Stimulated activated CD4-positive, alpha-beta T cell treated with anti-CD3 and anti-CD28 coated beads, Interleukin-12 subunit alpha, Interleukin-12 subunit beta, amount 100 ng/mL, for 4 hours (primary cell): ENCODE results near the gene GAREM1.
"Not testable (repeated sequence)": the region's sequence is repeated elsewhere in the genome, so short reads cannot be mapped to it uniquely, and the experiment has no call there.

Experiments used
- DNase-seq: peaks from one replicate; pipeline ENCODE4 v3.0.0-alpha.2; 2020

Gene GAREM1

DNA sequence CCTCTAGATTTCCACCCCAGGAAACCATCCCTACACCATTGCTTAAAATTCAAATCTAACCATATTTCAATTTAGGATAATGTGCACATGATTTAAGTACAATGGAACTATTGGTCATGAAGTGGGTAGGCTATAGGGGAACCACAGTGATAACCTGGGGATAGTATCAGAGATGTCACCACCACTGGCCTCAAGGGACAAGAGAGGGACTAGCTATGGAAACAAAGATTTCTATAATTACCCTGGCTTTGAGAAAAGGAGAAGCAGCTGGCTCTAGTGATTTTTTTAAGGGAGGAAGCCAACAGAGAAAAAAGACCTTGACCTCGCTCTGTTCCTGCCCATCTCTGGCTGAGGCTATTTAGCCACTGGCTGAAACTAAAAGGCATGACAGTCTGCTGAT, 148.9 kb downstream of the GAREM1 start:
- DNase-seq, result no peak

DNA sequence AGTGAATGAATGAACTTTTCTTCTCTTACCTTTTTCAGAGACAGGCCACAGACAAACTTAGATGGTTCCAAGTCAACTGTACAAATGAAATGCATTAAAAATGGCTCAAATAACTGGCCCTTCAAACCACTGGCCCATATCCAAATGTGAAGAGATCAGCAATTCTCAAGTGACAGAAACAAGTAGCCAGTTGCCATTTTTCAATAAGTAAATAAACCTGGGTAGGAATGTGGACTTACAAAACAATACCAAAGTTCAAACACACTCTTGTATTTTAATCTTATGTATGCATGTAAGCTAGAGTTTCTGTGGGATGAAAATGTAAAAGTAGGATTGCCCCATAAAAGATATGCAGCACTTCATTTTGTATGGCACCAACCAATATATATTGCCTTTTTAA, 151.6 kb downstream of the GAREM1 start:
- no peak for DNase-seq

DNA sequence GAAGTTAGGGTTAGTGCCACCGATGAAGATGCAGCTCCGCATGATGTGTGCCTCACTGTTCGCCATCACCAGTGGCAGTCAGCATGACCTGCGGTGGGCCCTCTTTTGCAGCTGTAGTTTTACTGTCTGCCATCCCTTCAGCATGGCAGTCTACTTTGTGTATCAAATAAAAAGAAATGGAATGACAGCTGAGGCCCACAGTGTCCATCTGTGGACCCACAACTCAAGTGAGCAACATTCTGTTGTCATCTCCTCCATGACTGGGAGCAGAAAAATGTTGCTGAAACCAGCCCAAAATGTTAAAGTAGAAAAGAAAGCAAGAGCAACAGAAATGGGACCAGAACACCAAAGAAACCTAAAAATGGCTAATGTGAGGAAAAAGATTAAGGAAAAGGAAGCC, 152.1 kb downstream of the GAREM1 start:
- no peak for DNase-seq

GRCh38 chr18:32317651-32318050, 153.0 kb downstream of the GAREM1 start:
- no peak for DNase-seq

- no peak for DNase-seq
Measured at GRCh38 chr18:32315881-32316280, 154.8 kb downstream of the GAREM1 start.

DNA sequence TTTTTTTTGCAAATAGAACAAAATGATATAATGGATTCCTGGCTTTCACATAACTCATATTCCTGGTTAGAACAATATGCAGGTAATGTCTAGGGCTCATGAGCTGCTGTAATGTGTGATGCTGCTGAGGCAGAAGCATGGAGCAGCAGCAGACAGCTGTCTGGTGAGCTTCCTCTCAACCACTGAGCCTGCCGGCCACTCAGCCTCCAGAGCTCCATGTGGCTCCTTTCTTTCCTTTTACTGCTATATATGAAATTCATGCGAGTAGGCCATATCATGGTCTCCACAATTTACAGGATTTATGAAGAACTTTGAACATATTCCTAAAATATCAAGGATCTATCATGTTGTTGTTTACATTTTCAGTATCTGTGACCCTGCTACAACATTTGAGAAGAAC, 159.9 kb downstream of the GAREM1 start:
- no peak for DNase-seq

DNA sequence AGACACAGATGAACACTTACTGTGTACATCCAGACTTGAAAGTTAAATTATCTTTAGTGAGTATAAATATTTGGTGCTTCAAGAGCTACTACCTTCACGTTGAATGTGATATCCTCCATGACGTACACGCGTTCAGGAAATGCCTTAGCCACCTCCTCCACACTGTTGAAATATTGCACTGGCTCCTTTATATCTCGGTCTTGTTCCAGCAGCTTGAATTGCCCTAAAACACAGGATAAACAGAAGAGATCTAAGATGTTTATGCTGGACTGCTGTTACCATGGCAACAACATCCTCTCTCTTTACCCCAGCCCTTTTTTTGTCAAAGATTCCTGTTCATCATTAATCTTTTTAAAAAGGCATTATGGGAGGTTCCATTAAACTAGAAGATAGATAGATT, 160.6 kb downstream of the GAREM1 start:
- no peak for DNase-seq

GRCh38 chr18:32308493-32309120, 162.1 kb downstream of the GAREM1 start:
- DNase-seq, result no peak

GRCh38 chr18:32303400-32303799, 167.3 kb downstream of the GAREM1 start:
- no peak for DNase-seq

DNA sequence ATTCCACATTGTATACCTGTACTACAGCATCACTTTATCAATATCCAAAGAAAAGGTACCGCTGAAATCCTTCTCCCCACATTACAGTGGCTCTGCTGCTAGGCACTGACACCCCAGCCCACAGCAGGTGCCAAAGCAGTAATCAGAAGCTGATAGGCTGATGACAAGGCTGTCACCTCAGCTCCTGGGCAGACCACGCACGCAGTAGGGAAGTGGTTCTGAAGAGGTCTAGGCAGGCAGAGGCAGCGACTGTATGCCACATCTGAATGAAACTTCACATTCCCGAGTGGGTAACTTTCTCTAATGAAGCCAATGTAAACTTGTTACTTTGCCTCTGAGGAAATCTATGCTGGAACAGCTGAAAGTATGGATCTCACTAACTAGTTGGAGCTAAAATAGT, 167.9 kb downstream of the GAREM1 start:
- DNase-seq, result no peak

DNA sequence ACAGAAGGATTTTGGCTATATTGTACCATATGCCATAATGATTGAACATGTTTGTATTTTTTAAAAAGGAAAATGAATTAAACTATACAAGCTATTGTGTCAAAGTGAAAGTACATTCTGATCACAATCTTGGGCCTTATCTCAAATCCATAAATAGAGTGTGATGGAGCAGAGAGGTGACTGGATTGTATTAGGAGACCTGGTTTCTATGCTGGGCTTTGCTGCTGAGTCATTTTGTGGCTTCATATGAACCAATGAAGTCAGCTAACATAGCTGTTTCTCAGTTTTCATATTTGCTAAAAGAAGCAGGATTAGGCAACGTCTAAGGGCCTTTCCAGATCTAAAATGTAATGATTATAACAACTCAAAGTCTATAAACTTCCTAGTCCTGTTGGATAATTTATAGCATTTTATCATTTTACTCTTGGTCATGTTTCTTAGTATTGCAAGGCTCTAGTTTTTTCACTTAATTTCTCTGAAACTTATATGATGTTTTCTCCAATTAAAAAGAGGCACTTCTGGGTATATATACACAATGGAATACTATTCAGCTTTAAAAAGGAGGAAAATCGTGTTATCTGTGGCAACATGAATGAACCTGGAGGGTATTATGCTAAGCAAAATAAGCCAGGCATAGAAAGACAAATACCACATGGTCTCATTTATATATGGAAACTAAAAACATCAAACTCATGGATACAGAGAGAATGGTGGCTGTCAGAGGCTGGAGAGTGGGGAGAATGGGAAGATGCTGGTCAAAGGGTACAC, 168.5 kb downstream of the GAREM1 start:
- no peak for DNase-seq

GRCh38 chr18:32301361-32301760, 169.3 kb downstream of the GAREM1 start:
- DNase-seq, result no peak

DNA sequence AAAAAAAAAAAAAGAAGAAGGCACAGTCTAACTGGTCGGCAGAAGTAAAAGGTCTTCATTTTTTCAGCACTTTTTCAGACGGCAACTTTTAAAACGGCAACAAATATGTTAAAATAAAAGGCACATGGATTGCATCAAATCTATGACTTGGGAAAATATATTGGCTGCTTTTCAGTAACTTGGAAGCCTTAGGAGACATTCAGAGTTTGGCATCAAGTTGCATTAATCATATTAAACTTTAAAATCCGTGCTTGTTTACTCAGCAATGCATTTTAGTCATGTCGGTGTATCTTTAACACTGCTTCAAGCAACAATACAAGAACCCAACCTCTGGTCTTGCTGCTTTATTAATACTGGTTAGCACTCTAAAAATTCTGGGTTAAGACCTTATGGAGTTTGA, 169.8 kb downstream of the GAREM1 start:
- no peak for DNase-seq

GRCh38 chr18:32299484-32299883, 171.2 kb downstream of the GAREM1 start:
- no peak for DNase-seq

DNA sequence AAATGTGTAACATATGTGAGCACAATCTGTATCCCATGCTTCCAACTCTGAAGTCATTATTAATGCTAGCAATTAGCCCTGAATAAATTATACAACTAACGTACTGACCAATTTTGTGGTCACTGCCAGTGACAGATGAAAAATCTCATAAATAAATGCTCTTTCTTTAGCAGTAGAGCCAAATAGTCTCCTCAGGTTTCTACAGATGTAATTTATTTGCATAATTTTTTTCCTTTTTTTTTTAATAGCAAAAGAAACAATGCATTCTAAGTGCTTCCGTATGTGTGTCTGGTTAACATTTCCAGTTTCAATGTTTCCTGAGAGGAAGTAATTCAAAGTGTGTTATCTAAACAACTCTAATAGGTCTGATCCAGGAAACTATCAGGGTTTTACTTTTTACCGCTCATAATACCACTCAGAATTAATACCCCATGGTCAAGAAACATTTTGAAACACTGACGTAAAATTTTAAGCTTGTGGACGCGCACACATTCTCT, 172.5 kb downstream of the GAREM1 start:
- no peak for DNase-seq

DNA sequence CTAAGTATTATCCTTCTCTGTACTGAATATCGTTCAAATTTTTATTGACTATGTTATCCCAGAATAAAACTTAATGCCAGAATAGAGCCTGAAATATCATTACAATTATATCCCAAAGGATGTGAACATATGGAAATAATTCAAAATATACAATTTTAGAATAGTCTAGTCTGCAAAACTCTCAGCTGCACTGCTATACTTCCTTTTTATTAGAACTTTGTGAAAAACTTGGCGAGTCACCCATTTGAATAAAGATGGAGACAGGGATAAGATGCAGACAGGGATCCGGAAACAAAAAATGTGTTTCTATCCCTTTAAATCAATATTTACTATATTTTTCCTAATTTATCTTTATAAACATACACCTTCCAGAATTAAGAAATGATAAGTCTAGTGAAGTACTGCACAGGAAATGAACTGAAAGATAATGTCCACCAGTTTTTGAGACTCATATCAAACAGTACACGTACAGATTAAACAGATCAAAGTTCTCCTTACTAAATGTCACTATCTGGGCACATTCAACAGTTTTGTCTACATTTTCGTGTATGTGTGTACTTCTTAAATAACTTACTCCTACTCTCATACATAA, 173.0 kb downstream of the GAREM1 start:
- DNase-seq, result no peak

DNA sequence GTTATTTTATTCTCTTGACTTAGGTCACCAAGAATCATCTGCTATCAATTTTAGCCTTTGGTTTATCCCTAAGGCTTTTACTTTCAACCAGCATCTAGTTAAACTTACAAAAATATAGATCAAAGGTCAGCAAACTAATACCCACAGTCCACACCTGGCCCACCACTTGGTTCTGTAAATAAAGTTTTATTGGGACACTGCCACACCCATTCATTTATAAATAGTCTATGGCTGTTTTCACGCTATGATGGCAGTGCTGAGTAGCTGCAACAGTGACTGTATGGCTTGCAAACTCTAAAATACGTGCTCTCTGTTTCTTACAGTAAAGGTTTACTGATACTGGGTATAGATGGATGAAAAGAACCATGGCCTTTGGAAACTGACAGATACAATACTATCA, 173.8 kb downstream of the GAREM1 start:
- DNase-seq, result no peak

DNA sequence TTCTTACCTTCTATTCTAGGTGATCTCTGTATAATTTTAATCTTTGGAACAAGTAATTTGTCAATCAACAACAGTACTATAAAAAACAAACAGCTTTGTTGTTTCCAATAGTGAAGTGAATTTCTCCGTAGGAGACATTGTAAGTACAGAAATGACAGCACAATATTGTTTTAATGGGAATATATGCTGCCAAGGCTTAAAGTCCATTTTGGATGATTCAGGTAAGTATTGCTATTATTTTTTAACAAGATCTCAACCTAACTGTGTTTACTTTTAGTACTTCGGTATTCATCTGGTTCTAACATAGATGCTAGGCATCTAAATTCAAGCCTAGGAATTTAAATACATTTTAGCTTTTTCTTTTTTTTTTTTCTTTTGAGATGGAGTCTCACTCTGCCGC, 175.1 kb downstream of the GAREM1 start:
- no peak for DNase-seq

- DNase-seq, result no peak
Measured at GRCh38 chr18:32293107-32293506, 177.6 kb downstream of the GAREM1 start.

DNA sequence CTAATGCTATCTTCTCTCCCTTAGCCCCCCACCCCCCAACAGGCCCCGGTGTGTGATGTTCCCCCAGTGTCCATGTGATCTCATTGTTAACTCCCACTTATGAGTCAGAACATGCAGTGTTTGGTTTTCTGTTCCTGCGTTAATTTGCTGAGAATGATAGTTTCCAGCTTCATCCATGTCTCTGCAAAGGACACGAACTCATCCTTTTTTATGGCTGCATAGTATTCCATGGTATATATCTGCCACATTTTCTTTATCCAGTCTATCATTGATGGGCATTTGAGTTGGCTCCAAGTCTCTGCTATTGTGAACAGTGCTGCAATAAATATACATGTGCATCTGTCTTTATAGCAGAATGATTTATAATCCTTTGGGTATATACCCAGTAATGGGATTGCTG, 179.1 kb downstream of the GAREM1 start:
- not testable (repeated sequence) for DNase-seq

- DNase-seq, result no peak
Measured at GRCh38 chr18:32290810-32291209, 179.9 kb downstream of the GAREM1 start.

DNA sequence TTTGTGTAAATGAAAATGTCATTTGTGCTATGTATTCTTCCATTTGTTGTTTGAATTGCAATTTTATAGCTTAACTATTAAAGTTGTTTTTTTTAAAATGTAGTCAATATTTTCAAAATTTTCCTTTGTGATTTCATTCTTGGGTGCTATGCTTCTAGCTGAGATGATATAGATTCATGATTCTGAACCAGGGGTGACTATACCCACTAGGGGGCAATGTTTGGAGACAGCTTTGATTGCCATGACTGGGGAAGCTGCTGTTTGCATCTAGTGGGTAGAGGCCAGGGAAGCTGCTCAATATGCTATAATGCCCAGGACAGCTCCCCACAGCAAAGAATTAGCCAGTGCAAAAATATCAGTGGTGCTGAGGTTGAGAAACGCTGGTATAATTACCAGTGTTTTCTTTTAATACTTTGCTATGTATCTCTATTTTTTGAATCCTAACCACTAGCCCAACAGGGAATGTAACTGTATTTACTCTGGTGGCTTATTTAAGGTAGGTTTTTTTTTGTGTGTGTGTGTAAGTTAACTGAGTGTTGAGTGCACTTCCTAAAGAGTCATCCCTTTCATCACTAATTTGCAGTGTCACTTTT, 181.1 kb downstream of the GAREM1 start:
- DNase-seq, result no peak

- DNase-seq, result no peak
Measured at GRCh38 chr18:32287873-32288272, 182.8 kb downstream of the GAREM1 start.

DNA sequence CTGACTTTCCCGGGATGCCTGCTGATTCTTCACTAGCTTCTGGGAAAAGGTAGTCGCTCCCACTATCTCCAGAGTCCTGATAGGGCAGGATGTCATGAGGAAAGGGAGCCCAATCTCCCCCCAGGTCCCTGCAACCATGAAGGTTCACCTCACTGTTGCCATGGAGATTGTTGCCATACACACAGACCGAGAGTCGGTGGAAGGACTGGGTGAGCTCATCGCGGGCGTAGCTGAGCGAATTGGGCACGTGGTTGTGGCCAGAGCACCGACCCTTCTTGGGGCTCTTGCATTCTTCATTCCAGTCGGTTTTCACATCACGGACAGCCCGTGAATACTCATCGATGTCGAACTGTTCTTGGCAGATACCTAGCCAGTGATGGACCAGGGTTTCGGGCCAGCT, 183.4 kb downstream of the GAREM1 start:
- DNase-seq, result no peak
